DMS153 (cell line): ENCODE measurements around the gene MAPK10.
"Not testable (repeated sequence)": the region's sequence is repeated elsewhere in the genome, so short reads cannot be mapped to it uniquely, and the experiment has no call there.

Experiments used
- DNase-seq: peaks from one replicate; lab custom pipeline; 2025; lab: John Stamatoyannopoulos, UW

Gene MAPK10

DNA sequence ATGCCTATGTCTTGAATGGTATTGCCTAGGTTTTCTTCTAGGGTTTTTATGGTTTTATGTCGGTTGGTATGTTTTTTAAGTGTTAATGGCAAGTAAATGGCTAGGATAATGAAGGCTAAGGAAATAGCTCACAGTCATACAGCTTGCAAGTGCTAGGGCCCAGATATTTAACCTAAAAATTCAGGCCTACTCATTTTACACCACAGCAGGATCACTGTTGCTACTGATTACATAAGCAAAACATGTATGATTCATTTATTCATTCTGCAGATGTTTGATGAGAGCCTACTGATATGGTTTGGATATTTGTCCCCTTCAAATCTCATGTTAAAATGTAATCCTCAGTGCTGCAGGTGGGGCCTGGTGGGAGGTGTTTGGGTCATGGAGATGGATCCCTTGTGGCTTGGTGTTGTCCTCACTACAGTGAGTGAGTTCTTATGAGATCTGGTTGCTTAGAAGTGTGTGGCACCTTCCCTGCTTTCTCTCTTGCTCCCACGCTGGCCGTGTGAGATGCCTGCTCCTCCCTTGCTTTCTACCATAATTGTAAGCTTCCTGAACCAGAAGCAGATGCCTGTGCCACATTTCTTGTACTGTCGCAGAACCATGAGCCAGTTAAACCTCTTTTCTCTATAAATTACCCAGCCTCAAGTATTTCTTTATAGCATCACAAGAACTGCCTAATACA, 175.5 kb downstream of the MAPK10 start:
- DNase-seq: no peak

DNA sequence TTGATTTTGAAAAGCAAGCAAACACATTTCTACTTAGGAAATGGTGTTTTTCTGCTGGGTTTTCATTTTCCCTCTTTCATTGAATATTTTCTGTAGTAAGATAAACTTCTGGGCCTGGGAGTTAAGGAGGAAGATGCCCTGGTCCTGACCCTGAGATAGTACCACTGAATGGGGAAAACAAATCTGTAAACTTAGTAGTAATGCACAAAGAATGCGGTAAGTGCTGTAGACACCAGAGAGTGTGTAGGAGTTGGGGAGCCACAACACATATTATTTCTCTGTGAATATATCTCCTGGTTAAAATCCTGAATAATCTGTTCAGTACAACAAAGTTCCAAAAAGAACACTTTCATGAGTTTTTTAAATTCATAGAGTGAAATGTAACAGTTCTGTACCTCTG, 178.3 kb downstream of the MAPK10 start:
- no peak for DNase-seq

DNA sequence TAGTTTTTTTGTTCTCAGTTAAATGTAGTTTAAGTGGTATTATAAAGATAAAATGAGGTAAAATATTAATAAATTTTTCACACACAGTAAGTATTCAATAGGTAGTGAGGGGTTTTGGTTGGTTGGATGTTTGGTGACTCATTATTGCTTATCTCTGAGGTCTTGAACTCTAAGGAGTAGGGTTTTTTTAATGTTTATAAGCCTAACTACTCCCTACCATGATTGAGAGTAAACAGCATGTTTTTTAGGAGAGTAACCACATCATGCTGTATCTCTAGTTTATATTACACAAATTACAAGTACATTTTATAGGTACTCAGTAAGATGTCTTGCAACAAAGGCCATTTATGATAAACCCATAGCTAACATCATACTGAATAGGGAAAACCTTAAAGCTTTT, 181.6 kb downstream of the MAPK10 start:
- DNase-seq: no peak

DNA sequence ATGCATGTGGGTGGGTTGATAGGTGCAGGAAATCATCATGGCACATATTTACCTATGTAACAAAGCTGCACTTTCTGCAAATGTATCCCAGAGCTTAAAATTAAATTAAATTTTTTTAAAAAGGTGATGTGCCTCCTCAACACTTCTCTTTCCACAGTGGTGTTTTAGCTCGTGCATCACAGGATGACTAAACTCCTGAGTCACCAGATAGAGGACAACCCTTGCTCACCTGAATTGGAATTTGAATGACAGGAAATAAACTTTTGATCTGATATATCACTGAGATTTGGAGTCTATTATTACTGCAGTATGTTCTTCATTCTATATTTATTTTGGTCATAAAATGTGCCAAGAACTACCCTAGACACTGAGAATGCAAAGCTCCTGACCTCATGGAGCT, 185.3 kb downstream of the MAPK10 start:
- DNase-seq: no peak

DNA sequence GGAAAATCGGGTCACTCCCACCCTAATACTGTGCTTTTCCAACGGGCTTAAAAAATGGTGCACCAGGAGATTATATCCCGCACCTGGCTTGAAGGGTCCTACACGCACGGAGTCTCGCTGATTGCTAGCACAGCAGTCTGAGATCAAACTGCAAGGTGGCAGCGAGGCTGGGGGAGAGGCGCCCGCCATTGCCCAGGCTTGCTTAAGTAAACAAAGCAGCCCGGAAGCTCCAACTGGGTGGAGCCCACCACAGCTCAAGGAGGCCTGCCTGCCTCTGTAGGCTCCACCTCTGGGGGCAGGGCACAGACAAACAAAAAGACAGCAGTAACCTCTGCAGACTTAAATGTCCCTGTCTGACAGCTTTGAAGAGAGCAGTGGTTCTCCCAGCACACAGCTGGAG, 191.5 kb downstream of the MAPK10 start:
- DNase-seq: not testable (repeated sequence)

DNA sequence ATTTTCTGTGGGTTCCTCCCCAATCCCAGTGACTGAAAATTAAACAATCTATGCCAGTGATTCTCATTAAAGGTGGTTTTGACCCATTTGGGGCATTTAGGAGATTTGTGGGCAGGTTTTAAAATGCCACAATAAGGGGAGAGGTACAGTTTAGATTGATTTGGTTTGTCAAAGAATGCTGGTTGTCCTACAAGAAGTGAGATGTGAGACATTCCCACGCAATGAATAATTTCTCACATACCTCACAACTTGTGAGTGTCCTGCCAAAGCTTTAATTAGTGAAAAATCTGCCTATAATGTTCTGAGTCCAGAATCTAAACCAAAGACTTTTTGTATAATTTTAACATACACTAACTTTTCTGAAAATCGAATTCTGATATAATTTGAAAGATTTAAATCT, 199.4 kb downstream of the MAPK10 start:
- DNase-seq: no peak

DNA sequence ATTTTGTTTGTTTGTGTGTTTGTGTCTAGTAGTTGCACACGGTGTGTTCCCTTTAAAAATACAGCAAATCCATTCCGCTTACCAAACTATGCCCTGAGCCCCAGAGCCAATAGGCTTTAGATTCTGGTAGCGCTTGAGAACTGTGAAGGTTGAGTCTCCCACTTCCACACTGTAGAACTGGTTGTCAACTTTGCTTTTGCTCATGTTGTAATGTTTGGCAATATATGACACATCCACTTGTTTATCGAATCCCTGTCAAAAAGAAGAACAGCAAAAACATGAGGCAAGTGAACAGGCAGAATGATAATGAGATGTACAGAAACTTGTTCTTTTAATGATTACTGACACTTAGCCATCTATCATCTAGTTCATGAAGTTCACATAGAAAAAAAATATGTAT, 200.6 kb downstream of the MAPK10 start:
- DNase-seq: no peak

DNA sequence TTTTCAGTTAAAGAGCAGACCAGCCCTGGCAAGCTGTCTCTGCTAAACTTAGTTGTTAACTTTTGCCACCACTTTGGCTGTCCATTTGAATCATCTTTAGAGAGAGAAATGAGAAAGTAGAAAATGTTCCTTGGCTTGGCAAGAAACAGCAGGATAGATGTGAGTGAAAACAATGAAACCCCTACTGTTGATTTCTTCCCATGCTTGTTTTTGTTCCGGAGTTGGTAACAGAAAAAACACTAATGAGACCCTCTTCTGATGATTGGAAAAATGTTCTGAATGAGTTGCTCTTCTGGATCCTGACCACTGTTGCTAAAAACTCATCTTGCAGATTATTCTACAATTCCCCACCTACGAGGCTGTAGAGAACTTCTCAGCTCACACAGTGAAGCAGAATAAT, 203.3 kb downstream of the MAPK10 start:
- DNase-seq: no peak

DNA sequence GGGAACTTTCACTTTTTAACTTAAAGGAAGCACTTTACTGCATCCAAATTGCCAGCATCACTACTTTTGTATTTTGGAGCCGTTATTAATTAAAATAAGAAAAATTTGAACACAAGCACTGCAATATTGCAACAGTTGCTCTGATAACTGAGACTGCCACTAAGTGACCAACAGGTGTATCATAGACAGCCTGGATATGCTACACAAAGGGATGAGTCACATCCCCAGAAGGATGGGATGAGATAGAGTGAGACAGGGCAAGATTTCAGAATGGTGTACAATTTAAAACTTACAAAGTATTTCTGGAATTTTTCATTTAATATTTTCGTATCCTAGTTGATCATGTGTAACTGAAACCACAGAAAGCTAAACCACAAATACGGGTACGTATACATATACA, 204.1 kb downstream of the MAPK10 start:
- DNase-seq: no peak

DNA sequence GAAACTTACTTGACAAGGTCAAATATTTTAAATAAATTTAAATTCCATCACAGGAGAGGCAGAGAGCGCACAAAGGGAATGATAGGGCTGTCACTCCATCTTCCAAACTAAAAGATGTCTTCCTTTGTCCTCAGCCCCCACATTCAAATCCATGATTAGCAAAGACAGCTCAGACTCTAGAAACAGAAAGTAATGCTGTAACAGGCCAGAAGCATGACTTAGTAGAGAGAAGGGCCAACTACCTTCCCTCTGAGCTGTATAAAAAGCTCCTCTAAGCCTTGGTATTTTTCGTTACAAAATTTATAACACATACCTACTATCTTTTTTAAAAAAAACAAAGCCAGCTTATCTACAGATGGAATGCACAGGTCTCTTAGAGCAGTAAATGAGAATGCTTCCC, 207.4 kb downstream of the MAPK10 start:
- DNase-seq: no peak

DNA sequence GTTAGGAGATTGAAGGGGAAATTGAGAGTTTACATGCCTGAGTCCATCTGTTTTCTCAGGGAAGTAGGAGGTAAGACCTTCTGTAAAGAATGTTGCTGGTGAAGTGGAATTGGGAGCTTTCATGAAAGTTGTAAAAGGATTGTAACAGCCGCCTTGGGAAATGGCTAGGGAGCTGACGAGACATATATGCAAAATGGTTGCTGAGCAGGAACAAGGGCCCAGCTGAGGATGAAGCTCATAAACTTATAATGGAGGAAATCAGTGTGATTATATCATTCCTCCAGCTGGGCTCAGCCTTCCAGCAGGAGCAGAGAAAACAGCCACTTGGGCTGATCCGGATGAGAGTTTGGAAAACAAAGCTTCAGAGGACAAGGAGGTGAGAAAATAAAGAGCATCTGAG, 208.7 kb downstream of the MAPK10 start:
- DNase-seq: no peak

DNA sequence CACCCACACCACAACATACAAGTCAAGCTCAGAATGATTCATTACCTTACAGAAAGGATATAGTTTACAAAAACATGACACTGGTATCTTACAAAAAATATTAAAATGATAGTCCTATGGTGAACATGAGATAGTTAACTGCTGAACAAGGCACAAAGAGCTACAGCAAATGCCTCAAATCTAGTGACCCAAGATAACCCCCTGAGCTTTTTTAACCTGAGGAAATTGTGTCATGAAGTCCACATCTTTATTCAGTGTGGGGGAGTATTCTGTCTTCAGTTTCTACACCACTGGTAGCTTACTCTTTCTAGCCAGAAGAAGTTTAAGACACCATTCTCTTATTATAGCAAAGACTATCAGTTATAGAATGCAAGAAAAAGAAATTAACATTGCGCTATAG, 218.7 kb downstream of the MAPK10 start:
- DNase-seq: no peak

DNA sequence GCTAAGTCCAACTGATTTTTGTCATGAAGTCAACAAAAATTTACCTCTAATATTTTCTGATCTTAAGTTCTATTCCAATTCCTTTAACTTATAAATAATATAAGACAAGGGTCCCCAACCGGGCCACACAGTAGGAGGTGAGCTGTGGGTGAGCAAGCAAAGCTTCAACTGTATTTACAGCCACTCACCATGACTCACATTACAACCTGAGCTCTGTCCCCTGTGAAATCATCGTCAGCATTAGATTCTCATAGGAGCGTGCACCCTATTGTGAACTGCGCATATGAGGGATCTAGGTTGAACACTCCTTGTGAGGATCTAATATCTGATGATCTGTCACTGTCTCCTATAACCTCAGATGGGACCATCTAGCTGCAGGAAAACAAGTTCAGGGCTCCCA, 227.4 kb downstream of the MAPK10 start:
- no peak for DNase-seq

DNA sequence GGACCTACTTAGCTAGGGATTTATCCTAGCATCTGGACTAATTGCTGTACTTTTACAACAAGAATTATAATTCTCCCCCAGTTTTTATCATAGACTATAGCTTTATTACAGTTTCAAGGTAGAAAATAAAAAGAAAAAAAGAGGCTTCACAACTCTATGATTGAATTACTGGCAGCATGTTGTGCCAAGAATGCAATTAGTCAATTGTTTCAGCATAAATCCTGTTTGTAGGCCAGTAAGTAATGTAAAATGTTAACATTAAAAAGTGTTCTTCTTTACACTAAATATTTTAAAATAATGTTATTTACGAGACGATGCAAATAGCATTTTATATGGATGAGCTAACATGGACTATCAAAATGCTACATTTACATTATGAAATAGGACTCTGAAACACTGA, 228.4 kb downstream of the MAPK10 start:
- no peak for DNase-seq

DNA sequence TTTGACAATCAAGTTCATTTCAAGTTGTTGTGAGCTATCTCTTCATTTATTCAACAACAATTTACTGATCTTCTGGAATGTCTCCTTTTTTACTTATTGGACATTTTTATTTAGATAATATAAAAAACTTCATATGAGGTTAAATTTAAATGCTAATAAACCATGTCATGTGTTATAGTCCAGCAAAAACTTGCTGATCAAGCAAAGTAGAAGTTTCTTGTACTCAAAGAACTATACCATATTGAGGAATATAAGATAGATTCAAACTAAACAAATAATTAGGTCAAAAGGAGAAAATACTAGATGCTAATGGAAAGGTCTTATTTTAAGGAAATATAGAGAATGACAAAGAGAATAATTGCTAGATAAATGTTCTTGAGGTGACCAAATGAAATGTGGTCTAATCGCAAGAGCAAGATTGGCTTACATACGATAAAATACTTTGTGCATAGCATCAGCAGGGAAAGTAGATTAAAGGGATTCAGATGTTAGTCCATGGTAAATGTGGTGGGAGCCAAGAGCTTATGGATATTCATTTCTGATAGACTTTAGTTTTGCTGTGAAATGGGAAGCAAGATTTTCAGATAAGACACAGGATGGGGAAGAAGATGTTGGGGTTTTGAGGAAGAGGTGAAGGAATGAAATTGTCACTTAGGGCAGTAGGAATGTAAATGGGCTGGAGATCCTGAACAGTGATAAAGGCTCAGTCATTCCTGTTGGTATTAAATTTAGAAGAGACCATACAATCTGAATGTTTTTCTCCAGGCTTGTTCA, 229.5 kb downstream of the MAPK10 start:
- no peak for DNase-seq

DNA sequence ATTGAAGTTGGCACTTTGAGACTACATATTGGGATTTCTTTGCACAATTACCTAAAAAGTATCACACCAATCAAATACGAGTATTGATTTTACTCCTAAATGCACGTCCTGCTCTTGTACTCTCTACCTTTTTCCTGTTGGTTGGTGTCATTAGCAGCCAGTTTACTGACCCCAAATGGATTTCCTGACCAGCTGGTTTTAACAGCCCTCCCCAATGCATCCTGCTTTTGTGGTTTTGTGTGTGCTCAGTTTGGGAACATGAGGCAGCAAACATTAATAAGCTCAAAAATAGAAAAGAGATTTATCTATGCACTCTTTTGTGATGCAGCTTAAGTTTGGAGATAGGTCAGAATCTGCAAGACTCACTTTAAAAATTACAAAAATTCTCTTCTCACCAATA, 230.3 kb downstream of the MAPK10 start:
- no peak for DNase-seq

DNA sequence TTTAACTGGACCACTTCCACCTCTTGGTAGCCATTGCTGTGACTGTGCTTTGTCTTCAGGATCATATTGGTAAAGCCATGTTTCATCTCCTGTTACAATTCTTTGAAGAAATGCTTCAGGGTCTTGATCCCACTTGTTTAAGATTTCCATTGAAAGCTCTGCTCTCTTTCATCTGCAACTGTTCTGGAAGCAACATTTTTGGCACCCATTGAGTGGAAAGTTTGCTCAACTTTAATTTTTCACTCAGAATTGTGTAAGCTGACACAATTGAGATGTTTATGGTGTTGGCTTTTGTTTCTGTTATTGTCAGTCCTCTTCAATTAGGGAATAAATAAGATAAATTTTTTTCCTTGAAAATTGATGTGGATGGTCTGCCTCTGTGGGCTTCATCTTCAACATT, 237.4 kb downstream of the MAPK10 start:
- DNase-seq: no peak

DNA sequence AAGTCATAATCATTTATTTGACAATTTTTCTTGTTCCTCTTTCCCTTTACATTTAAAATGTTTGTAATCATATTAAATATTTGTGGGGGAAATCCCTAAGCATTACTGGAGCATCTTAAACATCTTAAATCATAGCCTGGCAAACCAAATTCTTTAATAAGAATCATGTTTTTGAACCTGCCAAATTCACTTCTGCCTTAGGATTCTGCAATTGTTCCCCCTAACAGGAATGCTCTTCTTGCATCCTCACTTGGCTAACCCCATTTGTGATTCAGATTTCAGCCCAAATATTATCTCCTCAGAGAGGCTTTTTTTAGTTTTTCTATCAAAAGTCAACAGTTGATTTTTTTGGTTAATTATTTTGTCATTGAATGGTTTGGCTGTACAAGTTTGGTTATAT, 241.1 kb downstream of the MAPK10 start:
- DNase-seq: no peak

DNA sequence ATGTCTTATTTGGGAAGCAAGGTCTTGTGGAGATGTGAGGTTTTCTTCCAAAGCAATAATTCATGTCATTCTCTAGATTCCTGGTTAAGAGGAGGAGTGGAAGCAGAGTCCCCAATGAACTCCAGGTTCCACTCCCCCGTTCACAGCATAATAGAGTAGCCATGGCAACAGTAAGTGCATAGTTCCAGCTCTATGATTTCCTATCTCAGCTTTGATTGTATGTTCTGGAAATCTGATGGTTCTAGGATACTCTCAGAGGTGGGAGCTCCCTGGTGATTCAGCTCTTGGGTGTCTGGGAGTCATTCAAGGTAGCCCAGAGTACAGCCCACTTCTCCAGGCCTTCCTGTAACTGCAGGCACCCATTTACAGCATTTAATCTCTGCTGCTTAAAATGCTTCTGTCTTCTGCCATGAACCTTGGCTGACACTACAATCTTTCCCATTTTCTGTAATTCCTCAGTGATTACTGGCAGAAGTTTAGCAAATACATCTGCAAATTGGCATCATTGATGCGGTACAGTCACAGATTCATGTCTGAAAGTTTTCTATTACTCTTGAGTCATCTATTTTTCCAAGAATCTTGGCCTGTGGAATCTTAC, 242.0 kb downstream of the MAPK10 start:
- no peak for DNase-seq

DNA sequence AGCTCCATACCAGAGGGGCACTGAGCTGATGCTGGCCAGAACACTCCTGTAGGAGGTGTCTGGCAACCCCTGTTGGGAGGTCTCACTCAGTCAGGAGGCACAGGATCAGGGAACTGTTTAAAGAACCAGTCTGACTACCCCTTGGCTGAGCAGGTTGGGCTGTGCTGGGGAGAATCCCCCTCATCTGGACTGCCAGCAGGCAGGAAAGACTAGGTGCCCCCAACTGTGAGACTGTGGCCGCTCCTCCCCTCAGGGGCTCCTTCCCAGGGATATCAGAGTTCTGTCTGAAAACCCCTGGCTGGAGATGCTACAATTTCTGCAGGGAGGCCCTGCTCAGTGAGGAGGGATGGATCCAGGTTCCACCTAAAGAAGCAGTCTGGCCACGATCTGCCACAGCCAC, 245.3 kb downstream of the MAPK10 start:
- DNase-seq: no peak

DNA sequence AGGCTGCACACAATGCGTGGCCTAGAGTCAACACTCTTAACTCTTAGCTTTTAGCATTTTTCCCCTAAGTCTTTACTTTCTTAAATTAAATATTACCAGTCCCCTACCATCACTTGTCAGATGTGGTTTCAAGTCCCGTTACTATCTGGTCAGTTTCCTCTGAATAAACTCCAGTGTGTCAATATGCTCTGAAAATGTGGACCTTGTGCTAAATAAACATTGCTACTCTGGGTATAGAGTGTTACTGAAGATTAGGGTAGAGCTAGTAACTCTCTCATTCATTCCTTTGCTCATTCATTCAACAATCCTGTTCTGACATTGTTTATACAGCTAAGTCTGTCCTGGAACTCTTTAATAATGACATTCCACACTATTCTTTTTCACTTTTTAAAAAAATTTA, 251.0 kb downstream of the MAPK10 start:
- no peak for DNase-seq

DNA sequence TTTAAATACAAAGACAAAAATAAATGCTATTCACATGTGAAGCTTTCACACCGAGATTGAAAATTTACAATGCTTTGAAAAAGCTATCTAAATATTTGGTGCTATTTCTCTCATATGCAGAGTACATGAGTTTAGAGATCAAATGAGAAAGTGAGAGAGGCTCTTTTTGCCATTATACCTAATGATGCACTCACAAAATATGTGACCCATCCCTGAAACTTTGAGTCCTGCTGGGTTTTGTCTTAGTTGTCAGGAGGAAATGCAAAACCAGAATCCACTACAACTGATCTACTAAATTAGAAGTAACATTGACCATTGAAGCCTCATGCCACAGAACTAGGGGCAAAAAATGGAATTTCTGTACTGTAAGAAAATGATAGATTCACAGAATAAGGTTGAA, 251.7 kb downstream of the MAPK10 start:
- no peak for DNase-seq

DNA sequence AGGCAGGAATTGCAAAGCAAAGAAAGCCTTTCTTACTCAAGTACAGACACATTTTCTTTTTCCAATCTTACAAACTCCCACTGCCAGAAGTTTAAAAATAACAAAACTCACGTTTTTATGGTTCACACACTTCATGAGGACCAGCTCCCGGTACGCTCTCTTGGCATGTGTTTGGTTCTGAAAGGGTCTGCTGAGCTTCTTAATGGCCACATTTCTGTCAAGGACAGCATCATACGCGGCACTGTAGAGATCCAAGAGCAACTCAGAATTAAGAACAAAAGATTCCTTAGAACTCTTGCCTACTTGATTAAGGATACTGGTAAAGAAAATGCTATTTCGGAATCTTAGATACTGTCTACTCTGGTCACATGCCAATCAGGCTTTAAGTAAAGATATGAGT, 252.7 kb downstream of the MAPK10 start:
- DNase-seq: no peak

DNA sequence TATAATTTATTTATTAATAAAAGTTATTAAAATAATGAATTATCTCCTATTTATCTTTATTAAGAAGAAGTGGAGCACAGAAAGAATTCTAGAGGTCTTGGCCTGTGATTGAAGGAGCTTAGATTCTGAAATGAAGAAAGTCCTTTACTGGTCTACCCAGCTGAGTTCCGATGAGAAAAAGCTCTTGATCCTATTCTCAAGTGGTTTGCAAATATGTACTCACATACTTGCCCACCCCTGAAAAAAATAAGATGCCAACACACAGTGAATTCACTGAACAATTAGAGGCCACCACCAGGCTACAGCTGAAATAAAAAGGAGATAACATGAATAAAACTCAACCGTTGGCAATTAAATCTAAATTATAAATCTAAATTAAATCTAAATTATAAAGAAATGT, 253.4 kb downstream of the MAPK10 start:
- no peak for DNase-seq
